HL-60 (cell line): ENCODE results near the gene MRTFA.

ENCODE experiments used
- GABPA ChIP-seq: IDR thresholded peaks from 2 replicates; pipeline ENCODE4 v1.6.1; 2012; ENCODE audit warnings: low read depth
- POLR2AphosphoS5 ChIP-seq: IDR thresholded peaks from 2 replicates; pipeline ENCODE4 v1.6.1; 2012; ENCODE audit warnings: low read depth
- SPI1 ChIP-seq: IDR thresholded peaks from 2 replicates; pipeline ENCODE4 v1.6.1; 2012; ENCODE audit warnings: low read depth, mild to moderate bottlenecking, borderline replicate concordance
- TF ChIP-seq, protein P1 (sequence below): IDR thresholded peaks from one replicate; pipeline ENCODE4 v1.5.1; 2011; ENCODE audit warnings: low read length, control low read depth, inconsistent platforms; ENCODE audit not compliant: insufficient read depth
- TF ChIP-seq, protein P2 (sequence below): IDR thresholded peaks from 2 replicates; pipeline ENCODE4 v1.6.1; 2012; ENCODE audit warnings: low read depth; ENCODE audit not compliant: insufficient replicate concordance

- TF ChIP-seq POLR2AphosphoS5 (no peak), GABPA (no peak), SPI1 (no peak)
- TF ChIP-seq, protein P1, sequence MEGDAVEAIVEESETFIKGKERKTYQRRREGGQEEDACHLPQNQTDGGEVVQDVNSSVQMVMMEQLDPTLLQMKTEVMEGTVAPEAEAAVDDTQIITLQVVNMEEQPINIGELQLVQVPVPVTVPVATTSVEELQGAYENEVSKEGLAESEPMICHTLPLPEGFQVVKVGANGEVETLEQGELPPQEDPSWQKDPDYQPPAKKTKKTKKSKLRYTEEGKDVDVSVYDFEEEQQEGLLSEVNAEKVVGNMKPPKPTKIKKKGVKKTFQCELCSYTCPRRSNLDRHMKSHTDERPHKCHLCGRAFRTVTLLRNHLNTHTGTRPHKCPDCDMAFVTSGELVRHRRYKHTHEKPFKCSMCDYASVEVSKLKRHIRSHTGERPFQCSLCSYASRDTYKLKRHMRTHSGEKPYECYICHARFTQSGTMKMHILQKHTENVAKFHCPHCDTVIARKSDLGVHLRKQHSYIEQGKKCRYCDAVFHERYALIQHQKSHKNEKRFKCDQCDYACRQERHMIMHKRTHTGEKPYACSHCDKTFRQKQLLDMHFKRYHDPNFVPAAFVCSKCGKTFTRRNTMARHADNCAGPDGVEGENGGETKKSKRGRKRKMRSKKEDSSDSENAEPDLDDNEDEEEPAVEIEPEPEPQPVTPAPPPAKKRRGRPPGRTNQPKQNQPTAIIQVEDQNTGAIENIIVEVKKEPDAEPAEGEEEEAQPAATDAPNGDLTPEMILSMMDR: no peak
- TF ChIP-seq, protein P2, sequence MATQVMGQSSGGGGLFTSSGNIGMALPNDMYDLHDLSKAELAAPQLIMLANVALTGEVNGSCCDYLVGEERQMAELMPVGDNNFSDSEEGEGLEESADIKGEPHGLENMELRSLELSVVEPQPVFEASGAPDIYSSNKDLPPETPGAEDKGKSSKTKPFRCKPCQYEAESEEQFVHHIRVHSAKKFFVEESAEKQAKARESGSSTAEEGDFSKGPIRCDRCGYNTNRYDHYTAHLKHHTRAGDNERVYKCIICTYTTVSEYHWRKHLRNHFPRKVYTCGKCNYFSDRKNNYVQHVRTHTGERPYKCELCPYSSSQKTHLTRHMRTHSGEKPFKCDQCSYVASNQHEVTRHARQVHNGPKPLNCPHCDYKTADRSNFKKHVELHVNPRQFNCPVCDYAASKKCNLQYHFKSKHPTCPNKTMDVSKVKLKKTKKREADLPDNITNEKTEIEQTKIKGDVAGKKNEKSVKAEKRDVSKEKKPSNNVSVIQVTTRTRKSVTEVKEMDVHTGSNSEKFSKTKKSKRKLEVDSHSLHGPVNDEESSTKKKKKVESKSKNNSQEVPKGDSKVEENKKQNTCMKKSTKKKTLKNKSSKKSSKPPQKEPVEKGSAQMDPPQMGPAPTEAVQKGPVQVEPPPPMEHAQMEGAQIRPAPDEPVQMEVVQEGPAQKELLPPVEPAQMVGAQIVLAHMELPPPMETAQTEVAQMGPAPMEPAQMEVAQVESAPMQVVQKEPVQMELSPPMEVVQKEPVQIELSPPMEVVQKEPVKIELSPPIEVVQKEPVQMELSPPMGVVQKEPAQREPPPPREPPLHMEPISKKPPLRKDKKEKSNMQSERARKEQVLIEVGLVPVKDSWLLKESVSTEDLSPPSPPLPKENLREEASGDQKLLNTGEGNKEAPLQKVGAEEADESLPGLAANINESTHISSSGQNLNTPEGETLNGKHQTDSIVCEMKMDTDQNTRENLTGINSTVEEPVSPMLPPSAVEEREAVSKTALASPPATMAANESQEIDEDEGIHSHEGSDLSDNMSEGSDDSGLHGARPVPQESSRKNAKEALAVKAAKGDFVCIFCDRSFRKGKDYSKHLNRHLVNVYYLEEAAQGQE: no peak
These were observed 203.9 kb downstream of the MRTFA start for GRCh38 chr22:40432625-40433024.
